Immature natural killer cell (primary cell): ENCODE results near the gene OR12D3. TPM values are rescaled to one million over a fixed set of nuclear protein-coding genes. Genes with fewer than 3 reads are reported as not detected.
"Not testable (repeated sequence)": the region's sequence is repeated elsewhere in the genome, so short reads cannot be mapped to it uniquely, and the experiment has no call there.

Experiments
- DNase-seq, 3 donors: peaks; one replicate each; pipeline ENCODE4 v3.0.0; 2022; ENCODE audit warnings: mixed read lengths in 1 of 3
- H3K27ac Mint-ChIP-seq, 6 donors: one replicate each; pipeline ENCODE4 v1.8.0; 2020; ENCODE audit warnings: mixed read lengths in 6 of 6, mild to moderate bottlenecking in 5 of 6, inconsistent platforms in 4 of 6, moderate library complexity in 3 of 6
- H3K27me3 Mint-ChIP-seq, 3 donors: one replicate each; pipeline ENCODE4 v1.8.0; 2020 to 2021; ENCODE audit warnings: low read depth in 3 of 3, mild to moderate bottlenecking in 3 of 3, mixed read lengths in 3 of 3, moderate library complexity in 3 of 3, inconsistent platforms in 1 of 3
- H3K36me3 Mint-ChIP-seq, 3 donors: one replicate each; pipeline ENCODE4 v1.8.0; 2020; ENCODE audit warnings: mixed read lengths in 3 of 3, inconsistent platforms in 2 of 3, mild to moderate bottlenecking in 2 of 3
- H3K4me1 Mint-ChIP-seq, 2 donors: one replicate each; pipeline ENCODE4 v1.8.0; 2020; ENCODE audit warnings: inconsistent platforms in 2 of 2, mild to moderate bottlenecking in 2 of 2, mixed read lengths in 2 of 2, moderate library complexity in 1 of 2
- H3K4me3 Mint-ChIP-seq, 5 donors: one replicate each; pipeline ENCODE4 v1.8.0; 2020; ENCODE audit warnings: mild to moderate bottlenecking in 5 of 5, mixed read lengths in 5 of 5, inconsistent platforms in 3 of 5, moderate library complexity in 3 of 5
- H3K9me3 Mint-ChIP-seq, 6 donors: one replicate each; pipeline ENCODE4 v1.8.0; 2020; ENCODE audit warnings: mild to moderate bottlenecking in 6 of 6, mixed read lengths in 6 of 6, inconsistent platforms in 4 of 6, moderate library complexity in 3 of 6
- polyA plus RNA-seq, 3 donors: library from polyadenylated mRNA; unstranded; fragments of 300-500 nt; fragmentation: Illumina TruSeq; gene quantifications; one replicate each; pipeline ENCODE4 v1.2.3, GENCODE V29; 2021

Gene OR12D3, protein sequence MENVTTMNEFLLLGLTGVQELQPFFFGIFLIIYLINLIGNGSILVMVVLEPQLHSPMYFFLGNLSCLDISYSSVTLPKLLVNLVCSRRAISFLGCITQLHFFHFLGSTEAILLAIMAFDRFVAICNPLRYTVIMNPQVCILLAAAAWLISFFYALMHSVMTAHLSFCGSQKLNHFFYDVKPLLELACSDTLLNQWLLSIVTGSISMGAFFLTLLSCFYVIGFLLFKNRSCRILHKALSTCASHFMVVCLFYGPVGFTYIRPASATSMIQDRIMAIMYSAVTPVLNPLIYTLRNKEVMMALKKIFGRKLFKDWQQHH
- not detected for polyA plus RNA-seq

DNA sequence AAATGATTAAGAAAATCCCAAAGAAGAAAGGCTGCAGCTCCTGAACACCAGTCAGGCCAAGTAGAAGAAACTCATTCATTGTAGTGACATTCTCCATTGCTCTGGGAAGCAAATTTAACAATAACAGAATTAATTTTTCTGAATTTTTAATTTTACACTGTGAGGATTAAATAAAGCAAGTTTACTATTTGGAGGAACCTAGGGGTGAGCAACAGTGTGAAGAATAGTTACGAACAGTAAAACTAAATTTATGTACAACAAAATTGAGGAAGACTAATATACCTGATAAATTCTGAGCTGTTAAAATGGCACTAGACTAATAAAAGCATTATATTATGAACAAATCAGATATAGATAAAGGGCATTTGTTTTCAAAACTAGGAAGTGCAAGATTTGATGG is at the start of gene OR12D3:
TSS of gene OR12D3 (minus strand) at position 101 of the 400 bp plus-strand sequence. CDS start at position 97, 4 bp downstream.
- Mint-ChIP-seq H3K27me3 (peaks cover 0 to 11% (median 0%) of the 10 kb centered on the region in 3 donors), H3K27ac (no peak within 1 kb of the TSS), H3K4me1 (no peaks in the 10 kb centered on the region), H3K36me3 (no peaks in the 10 kb centered on the region), H3K4me3 (no peak within 1 kb of the TSS), H3K9me3 (peaks cover 0 to 2% (median 0%) of the 10 kb centered on the region in 6 donors)
- no peak for DNase-seq

DNA sequence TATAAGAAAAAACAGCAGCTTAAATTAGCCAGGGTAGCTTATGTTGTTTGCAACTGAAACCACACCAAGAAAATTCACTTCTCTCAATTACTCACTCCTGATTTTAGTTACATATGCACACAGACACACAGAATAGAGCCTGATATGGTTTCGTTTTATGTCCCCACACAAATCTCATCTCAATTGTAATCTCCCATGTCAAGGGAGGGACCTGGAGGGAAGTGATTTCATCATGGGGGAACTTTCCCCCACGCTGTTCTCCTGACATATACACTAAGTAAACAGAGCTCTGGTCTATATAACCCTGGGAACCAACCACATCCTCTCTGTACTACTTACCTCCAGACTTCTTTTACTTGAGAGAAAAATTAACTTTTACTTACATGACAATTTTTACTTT is 49.5 kb upstream of the OR12D3 start:
- Mint-ChIP-seq H3K27me3 (peaks cover 2 to 8% (median 5%) of the 10 kb centered on the region in 3 donors), H3K9me3 (peaks cover 0 to 2% (median 0%) of the 10 kb centered on the region in 6 donors), H3K27ac (no peak overlapping the region), H3K4me1 (no peaks in the 10 kb centered on the region), H3K36me3 (no peaks in the 10 kb centered on the region), H3K4me3 (no peak overlapping the region)
- DNase-seq: no peak

DNA sequence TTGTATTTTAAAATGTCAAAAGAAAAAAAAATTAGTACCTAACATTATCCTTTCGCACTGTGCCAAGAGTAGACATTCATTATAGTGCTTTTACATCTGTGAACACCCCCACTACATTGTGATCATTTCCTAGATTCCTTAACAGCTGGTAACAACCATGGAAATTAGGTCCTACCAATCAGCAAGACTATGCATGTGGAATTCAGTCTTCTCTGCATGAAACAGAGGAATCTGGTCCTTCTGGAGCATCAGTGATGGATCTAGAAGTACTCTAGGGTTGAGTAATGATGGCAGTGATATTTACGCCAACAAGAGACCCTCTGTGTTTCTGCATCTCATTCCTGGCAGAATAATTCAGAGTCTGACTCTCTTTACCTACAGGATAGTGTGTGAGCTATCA is 49.1 kb upstream of the OR12D3 start:
- H3K4me1 Mint-ChIP-seq: no peaks in the 10 kb centered on the region
- no peak overlapping the region for H3K27ac Mint-ChIP-seq
- H3K9me3 Mint-ChIP-seq: peaks cover 0 to 2% (median 0%) of the 10 kb centered on the region in 6 donors
- H3K4me3 Mint-ChIP-seq: no peak overlapping the region
- peaks cover 2 to 5% (median 5%) of the 10 kb centered on the region in 3 donors for H3K27me3 Mint-ChIP-seq
- no peak for DNase-seq
- no peaks in the 10 kb centered on the region for H3K36me3 Mint-ChIP-seq

DNA sequence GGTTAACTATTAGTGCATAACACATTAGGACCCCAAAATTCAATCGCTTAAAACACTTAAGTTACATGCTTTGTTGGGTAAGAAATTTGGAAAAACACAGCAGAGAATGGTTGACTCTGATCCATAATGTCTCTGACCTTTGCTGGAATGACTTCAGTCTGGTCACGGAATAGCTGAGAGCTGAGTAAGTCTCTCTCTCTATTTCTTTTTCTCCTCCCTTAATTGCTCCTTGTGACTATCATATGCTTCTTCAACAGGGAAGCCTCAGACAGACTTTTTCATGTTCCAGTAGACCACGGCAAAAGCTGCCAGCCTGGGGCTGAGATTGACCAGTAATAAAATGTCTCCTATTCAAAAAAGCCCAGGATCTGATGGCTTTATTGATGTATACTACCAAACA is 44.4 kb upstream of the OR12D3 start:
- H3K27me3 Mint-ChIP-seq: peaks cover 0 to 6% (median 4%) of the 10 kb centered on the region in 3 donors
- H3K36me3 Mint-ChIP-seq: no peaks in the 10 kb centered on the region
- peaks cover 0 to 2% (median 0%) of the 10 kb centered on the region in 6 donors for H3K9me3 Mint-ChIP-seq
- no peaks in the 10 kb centered on the region for H3K4me1 Mint-ChIP-seq
- no peak for DNase-seq
- H3K4me3 Mint-ChIP-seq: no peak overlapping the region
- no peak overlapping the region for H3K27ac Mint-ChIP-seq

DNA sequence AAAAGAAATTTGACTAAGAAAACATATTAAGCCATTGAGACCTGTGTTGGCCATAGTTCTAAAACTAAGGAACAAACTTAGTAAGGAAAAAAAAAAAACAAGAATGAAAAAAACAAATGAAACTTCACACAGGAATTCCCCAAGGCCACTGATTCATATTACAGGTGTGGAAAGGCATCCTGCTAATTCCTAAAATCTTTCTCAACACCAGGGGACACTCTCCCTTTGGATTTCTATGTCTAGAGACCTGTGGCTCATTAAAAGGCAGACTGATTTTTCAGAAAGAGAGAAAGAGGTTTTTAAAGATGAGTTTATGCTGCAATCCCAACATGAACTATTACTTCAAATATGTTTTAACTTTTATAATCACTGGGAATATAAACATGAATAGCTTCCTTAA is 39.5 kb upstream of the OR12D3 start, which contains the start of gene OR12D1:
TSS of gene OR12D1 (plus strand) at position 341 of the 400 bp plus-strand sequence.
- Mint-ChIP-seq H3K9me3 (peaks cover 0 to 13% (median 6%) of the 10 kb centered on the region in 6 donors), H3K4me1 (no peaks in the 10 kb centered on the region), H3K4me3 (no peak within 1 kb of the TSS), H3K27ac (no peak within 1 kb of the TSS), H3K27me3 (peaks cover 0 to 13% (median 5%) of the 10 kb centered on the region in 3 donors), H3K36me3 (no peaks in the 10 kb centered on the region)
- DNase-seq: no peak

DNA sequence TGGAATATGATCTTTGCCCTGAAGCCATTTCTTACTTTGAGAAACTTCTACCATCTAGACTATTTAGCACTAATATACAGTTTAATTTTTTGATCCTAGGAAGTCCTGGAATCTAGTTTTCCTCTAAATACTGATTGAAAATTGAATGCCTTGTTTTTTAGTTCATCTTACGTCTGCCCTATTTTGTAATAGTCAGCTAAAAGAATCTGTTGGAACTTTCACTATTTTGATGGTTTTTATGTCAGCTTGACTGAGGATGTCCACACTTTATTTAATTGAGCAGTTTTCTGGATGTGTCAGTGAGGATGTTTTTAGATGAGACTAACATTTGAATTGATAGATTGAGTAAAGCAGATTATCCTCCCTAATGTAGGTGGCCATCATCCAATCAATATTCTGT is 28.7 kb upstream of the OR12D3 start:
- H3K36me3 Mint-ChIP-seq: no peaks in the 10 kb centered on the region

DNA sequence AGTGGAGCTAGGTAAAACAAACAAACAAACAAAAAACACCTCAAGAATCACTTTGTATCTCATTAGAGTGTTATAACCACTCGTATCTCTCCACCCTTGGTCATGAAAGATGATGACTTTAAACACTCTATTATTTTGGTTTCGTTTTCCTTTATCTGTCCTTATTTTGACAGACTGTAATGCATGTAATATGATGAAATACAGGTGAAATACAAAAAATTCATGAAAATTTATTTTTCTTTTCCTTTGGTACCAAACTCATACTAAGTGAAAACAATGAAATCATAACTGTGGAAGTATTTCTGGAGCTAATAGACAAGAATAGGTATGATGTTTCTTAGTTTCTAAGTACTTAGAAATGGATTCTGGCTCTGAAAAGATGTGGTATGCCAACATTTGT is 24.4 kb upstream of the OR12D3 start:
- H3K4me3 Mint-ChIP-seq: no peak overlapping the region
- peaks cover 4 to 11% (median 4%) of the 10 kb centered on the region in 3 donors for H3K27me3 Mint-ChIP-seq
- no peak overlapping the region for H3K27ac Mint-ChIP-seq
- DNase-seq: no peak
- no peaks in the 10 kb centered on the region for H3K36me3 Mint-ChIP-seq
- peaks cover 0 to 11% (median 0%) of the 10 kb centered on the region in 6 donors for H3K9me3 Mint-ChIP-seq
- no peaks in the 10 kb centered on the region for H3K4me1 Mint-ChIP-seq

More for the DNA sequence above, 28.7 kb upstream of the OR12D3 start:
- H3K4me3 Mint-ChIP-seq: no peak overlapping the region
- DNase-seq: no peak
- peaks cover 0 to 9% (median 2%) of the 10 kb centered on the region in 6 donors for H3K9me3 Mint-ChIP-seq
- no peaks in the 10 kb centered on the region for H3K4me1 Mint-ChIP-seq
- peaks cover 0 to 13% (median 4%) of the 10 kb centered on the region in 3 donors for H3K27me3 Mint-ChIP-seq
- no peak overlapping the region for H3K27ac Mint-ChIP-seq

DNA sequence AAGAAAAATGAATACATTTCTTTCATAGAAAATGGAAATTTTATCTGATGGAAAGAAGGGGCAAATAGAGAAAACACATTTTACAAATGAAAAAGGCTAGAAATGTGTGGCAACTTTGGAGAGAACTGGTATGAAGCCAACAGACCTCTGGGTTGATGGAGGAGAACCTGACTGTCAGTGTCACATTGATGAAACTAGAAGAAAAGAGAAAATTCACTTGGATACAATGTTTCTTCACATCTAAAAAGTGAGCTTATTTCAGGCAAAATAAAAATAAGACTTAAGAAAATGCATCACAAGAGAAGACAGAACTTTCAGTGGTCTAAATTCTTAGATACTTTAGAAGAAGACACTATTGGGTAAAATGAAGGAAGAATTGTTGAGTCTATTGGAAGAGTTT is 20.2 kb upstream of the OR12D3 start, which contains the start of gene OR12D2:
TSS of gene OR12D2 (plus strand) at position 301 of the 400 bp plus-strand sequence. CDS start 1,069 bp downstream, outside the sequence.
- Mint-ChIP-seq H3K9me3 (peaks cover 0 to 6% (median 0%) of the 10 kb centered on the region in 6 donors), H3K4me1 (no peaks in the 10 kb centered on the region), H3K36me3 (no peaks in the 10 kb centered on the region), H3K27ac (no peak within 1 kb of the TSS), H3K4me3 (no peak within 1 kb of the TSS), H3K27me3 (peaks cover 4 to 10% (median 5%) of the 10 kb centered on the region in 3 donors)
- no peak for DNase-seq

DNA sequence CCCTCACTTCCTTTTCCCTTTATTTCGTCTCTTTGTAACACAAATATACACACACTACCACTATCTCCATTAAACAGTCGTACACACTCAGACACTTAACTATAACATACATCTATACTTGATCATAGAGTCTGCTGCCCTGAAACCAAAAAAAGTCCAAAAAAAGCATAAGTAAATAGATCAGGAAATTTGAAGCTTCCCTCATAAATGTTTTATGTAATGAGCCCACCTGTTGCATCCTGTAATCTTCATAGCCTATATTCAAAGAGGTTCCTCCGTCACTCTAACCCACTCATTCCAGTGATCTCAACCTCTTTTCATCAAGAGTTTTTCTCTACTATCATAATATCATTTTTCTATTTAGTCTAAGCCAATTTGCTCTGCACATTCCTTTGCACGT is 13.4 kb upstream of the OR12D3 start:
- Mint-ChIP-seq H3K9me3 (peaks cover 0 to 5% (median 0%) of the 10 kb centered on the region in 6 donors), H3K27ac (no peak overlapping the region), H3K27me3 (peaks cover 2 to 7% (median 5%) of the 10 kb centered on the region in 3 donors)

DNA sequence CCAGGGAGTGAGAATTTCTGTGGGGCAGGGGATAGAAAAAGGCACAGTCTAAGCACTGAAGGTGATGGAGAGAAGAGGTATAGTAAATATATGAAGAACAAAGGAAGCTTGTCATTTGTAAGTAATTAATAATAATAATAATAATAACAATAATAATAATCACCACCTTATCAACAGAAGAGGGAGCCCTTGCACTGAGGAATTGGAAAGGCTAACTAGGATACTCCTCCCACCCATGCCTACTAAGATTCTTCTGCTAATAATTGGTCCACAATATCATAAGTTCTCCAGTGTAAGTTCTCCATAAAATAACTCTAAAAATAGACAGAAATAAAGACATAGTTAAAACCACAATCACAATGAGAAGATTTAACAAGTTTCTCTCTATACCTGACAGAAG is 912 bp upstream of the OR12D3 start:
- Mint-ChIP-seq H3K9me3 (peaks cover 0 to 2% (median 0%) of the 10 kb centered on the region in 6 donors), H3K27ac (no peak overlapping the region), H3K27me3 (peaks cover 0 to 11% (median 0%) of the 10 kb centered on the region in 3 donors), H3K4me1 (no peaks in the 10 kb centered on the region), H3K4me3 (no peak overlapping the region), H3K36me3 (no peaks in the 10 kb centered on the region)
- DNase-seq: no peak

More for the DNA sequence above, 13.4 kb upstream of the OR12D3 start:
- no peak for DNase-seq
- H3K4me1 Mint-ChIP-seq: no peaks in the 10 kb centered on the region
- no peaks in the 10 kb centered on the region for H3K36me3 Mint-ChIP-seq
- H3K4me3 Mint-ChIP-seq: no peak overlapping the region

DNA sequence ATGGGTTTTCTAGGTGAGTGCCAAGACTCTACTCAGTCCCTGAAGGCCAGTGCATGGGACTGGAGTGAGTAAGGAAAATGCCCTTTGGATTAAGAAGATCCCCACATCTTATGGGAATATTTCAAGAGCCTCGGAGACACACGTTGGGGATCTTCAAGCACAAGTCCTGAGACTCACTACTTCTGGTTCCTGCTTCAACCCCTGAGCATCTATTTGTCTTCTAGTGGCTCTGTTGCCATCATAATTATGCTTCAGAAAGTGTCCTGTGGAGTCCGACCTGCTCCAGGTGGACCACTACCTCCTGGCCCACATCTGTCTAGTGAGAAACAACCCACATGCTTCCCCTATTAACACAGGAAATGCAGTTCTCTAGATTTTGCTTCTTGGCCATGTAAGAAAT is 6.3 kb downstream of the OR12D3 start, which contains the start of gene OR5V1:
TSS of gene OR5V1 (minus strand) at position 101 of the 400 bp plus-strand sequence. CDS start 12,670 bp downstream, outside the sequence.
- H3K9me3 Mint-ChIP-seq: peaks cover 0 to 7% (median under 1%) of the 10 kb centered on the region in 6 donors
- H3K27me3 Mint-ChIP-seq: peaks cover 0 to 12% (median 2%) of the 10 kb centered on the region in 3 donors
- no peaks in the 10 kb centered on the region for H3K4me1 Mint-ChIP-seq
- DNase-seq: no peak
- H3K4me3 Mint-ChIP-seq: no peak within 1 kb of the TSS
- no peaks in the 10 kb centered on the region for H3K36me3 Mint-ChIP-seq
- no peak within 1 kb of the TSS for H3K27ac Mint-ChIP-seq

DNA sequence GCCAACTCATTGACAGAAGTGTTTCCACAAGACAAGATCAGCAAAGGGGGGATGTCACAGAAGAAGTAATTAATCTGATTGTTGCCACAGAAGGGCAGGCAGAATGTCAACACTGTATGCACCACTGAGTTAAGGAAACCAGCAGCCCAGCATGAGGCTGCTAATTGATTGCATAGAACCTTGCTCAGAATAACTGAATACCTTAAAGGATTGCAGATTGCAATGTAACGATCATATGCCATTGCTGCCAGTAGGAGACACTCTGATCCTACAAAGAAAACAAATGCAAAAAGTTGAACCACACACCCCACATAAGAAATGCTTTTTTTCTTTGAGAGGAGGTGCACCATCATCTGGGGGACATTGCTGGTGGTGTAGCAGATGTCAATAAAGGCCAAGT is 19.5 kb downstream of the OR12D3 start:
- no peak for DNase-seq
- Mint-ChIP-seq H3K4me1 (no peaks in the 10 kb centered on the region), H3K4me3 (no peak overlapping the region), H3K9me3 (peaks cover 0 to 10% (median 2%) of the 10 kb centered on the region in 6 donors), H3K27ac (no peak overlapping the region), H3K27me3 (peaks cover 4 to 20% (median 5%) of the 10 kb centered on the region in 3 donors), H3K36me3 (no peaks in the 10 kb centered on the region)

DNA sequence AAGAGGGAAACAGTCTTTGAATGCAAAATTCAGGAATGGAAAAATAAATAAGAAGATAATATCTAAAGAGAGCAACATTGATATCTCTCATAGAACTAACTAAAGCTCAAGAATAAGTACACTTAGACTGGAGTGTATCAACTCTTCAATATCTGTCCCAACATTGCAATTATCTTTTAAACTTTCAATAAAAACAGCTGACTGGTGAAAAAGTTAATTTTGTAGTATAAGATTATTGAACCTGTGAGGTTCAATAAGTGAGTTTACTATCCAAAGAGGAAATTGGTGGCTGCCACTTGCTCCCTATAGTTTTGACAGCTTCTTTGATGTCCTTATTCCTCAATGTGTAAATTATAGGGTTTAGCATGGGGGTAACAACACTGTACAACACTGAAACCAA is 20.1 kb downstream of the OR12D3 start:
- no peak overlapping the region for H3K27ac Mint-ChIP-seq
- no peak overlapping the region for H3K4me3 Mint-ChIP-seq
- no peaks in the 10 kb centered on the region for H3K36me3 Mint-ChIP-seq
- H3K4me1 Mint-ChIP-seq: no peaks in the 10 kb centered on the region
- peaks cover 0 to 10% (median 2%) of the 10 kb centered on the region in 6 donors for H3K9me3 Mint-ChIP-seq
- DNase-seq: no peak
- peaks cover 4 to 20% (median 4%) of the 10 kb centered on the region in 3 donors for H3K27me3 Mint-ChIP-seq

DNA sequence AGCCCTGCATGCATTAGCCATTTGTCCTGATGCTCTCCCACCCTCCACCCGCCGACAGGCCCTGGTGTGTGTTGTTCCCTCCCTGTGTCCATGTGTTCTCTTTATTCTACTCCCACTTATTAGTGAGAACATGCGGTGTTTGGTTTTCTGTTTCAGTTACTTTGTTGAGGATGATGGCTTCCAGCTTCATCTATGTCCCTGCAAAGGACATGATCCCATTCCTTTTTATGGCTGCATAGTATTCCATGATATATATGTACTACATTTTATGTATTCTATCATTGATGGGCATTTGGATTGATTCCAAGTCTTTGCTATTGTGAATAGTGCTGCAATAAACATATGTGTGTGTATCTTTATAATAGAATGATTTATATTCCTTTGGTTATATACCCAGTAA is 25.7 kb downstream of the OR12D3 start:
- DNase-seq: not testable (repeated sequence)
- H3K27me3 Mint-ChIP-seq: peaks cover 4 to 22% (median 5%) of the 10 kb centered on the region in 3 donors

More for the DNA sequence above, 25.7 kb downstream of the OR12D3 start:
- not testable (repeated sequence) for H3K4me3 Mint-ChIP-seq, H3K27ac Mint-ChIP-seq, H3K4me1 Mint-ChIP-seq, H3K36me3 Mint-ChIP-seq
- H3K9me3 Mint-ChIP-seq: peaks cover 0 to 10% (median 1%) of the 10 kb centered on the region in 6 donors
